Measurements from ENCODE around the gene BCAR1. TPM values are rescaled to one million over a fixed set of nuclear protein-coding genes. Genes with fewer than 3 reads are reported as not detected.
A peak's percentile ranks its signal among the peaks of the same experiment; 100 is the strongest.

BCAR1 gene
- total and polyA plus RNA-seq, 2 of the 13 experiments (the other 11 are each of a cell fraction or from before 2014, with no cell fraction given) = 48.1 to 51.7 TPM

GRCh38 chr16:75250809-75251279, 580 bp downstream of the BCAR1 start (continued):
- TF ChIP-seq, protein P1, sequence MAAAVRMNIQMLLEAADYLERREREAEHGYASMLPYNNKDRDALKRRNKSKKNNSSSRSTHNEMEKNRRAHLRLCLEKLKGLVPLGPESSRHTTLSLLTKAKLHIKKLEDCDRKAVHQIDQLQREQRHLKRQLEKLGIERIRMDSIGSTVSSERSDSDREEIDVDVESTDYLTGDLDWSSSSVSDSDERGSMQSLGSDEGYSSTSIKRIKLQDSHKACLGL (CRISPR knock-in tag; IDR thresholded peaks at IDR 0.05) = peak; percentile 78; the same call in 1 of the 2 replicates
- TF ChIP-seq SRSF9 (IDR thresholded peaks at IDR 0.05; ENCODE audit: borderline replicate concordance, insufficient read depth, low read depth, low read length, poor library complexity, severe bottlenecking) = no peak
- peak; percentile 72 for TF ChIP-seq GABPB1 (CRISPR knock-in tag; IDR thresholded peaks at IDR 0.05)
- peak; percentile 39; the same call in 1 of the 2 replicates for TF ChIP-seq MTA1 (CRISPR knock-in tag; IDR thresholded peaks at IDR 0.05; ENCODE audit: borderline replicate concordance)
- peak; percentile 61; the same call in 1 of the 2 replicates for TF ChIP-seq NRL (CRISPR knock-in tag; IDR thresholded peaks at IDR 0.05; ENCODE audit: borderline replicate concordance)
- TF ChIP-seq ZNF800 (CRISPR knock-in tag; IDR thresholded peaks at IDR 0.05) = peak; percentile 43; the same call in 1 of the 2 replicates
- peak; percentile 52 for TF ChIP-seq SALL1 (CRISPR knock-in tag; IDR thresholded peaks at IDR 0.05)
- TF ChIP-seq GATAD1 (CRISPR knock-in tag; IDR thresholded peaks at IDR 0.05) = 0 out of 2 replicates have a peak, but pooled peaks have one; percentile 3
- peak; percentile 83 for TF ChIP-seq ZNF639 (CRISPR knock-in tag; conservative IDR thresholded peaks at IDR 0.05)
- peak; percentile 77 for TF ChIP-seq ISL2 (CRISPR knock-in tag; IDR thresholded peaks at IDR 0.05)
- peak; percentile 58; the same call in 1 of the 2 replicates for TF ChIP-seq ZNF34 (CRISPR knock-in tag; IDR thresholded peaks at IDR 0.05; ENCODE audit: borderline replicate concordance)
- TF ChIP-seq ZNF430 (CRISPR knock-in tag; IDR thresholded peaks at IDR 0.05) = peak; percentile 71; the same call in 1 of the 2 replicates
- TF ChIP-seq SNAI1 (CRISPR knock-in tag; IDR thresholded peaks at IDR 0.05; ENCODE audit: borderline replicate concordance) = no peak
- TF ChIP-seq HDAC2 (CRISPR knock-in tag; IDR thresholded peaks at IDR 0.05) = peak; percentile 11; the same call in 1 of the 2 replicates
- no peak for TF ChIP-seq ZNF20 (CRISPR knock-in tag; IDR thresholded peaks at IDR 0.05)
- no peak for TF ChIP-seq ZNF777 (CRISPR knock-in tag; IDR thresholded peaks at IDR 0.05)
- peak; percentile 34 for TF ChIP-seq MEIS2 (CRISPR knock-in tag; IDR thresholded peaks at IDR 0.05)
- TF ChIP-seq EP300 (IDR thresholded peaks at IDR 0.05; ENCODE audit: low read depth in 2 of 2, low read length in 2 of 2) = 0 out of 4 replicates have a peak, but pooled peaks of 1 of the 2 experiments have one; percentile 12
- TF ChIP-seq EP300 (CRISPR knock-in tag; IDR thresholded peaks at IDR 0.05; ENCODE audit: borderline replicate concordance) = no peak
- 0 out of 2 replicates have a peak, but pooled peaks have one; percentile 15 for TF ChIP-seq FOXA3 (CRISPR knock-in tag; IDR thresholded peaks at IDR 0.05)
- 0 out of 2 replicates have a peak, but pooled peaks have one; percentile 39 for TF ChIP-seq WIZ (CRISPR knock-in tag; IDR thresholded peaks at IDR 0.05)
- no peak for TF ChIP-seq HOXA9 (CRISPR knock-in tag; IDR thresholded peaks at IDR 0.05; ENCODE audit: borderline replicate concordance)
- 0 out of 2 replicates have a peak, but pooled peaks have one; percentile 68 for TF ChIP-seq ZNF563 (CRISPR knock-in tag; IDR thresholded peaks at IDR 0.05)
- peak; percentile 45; the same call in 1 of the 2 replicates for TF ChIP-seq FOXO1 (CRISPR knock-in tag; IDR thresholded peaks at IDR 0.05)
- TF ChIP-seq STAG1 (CRISPR knock-in tag; IDR thresholded peaks at IDR 0.05) = 0 out of 2 replicates have a peak, but pooled peaks have one; percentile 1

Data from HepG2 (cell line).